CD4-positive, alpha-beta T cell treated with Interleukin-4 for 4 hours (primary cell): ENCODE data around the gene STK17B.

Experiments used
- DNase-seq: peaks from one replicate; pipeline ENCODE4 v3.0.0-alpha.2; 2020

STK17B gene

GRCh38 chr2:196153480-196153879 lies 17.9 kb downstream of the STK17B start:
- no peak for DNase-seq

GRCh38 chr2:196149948-196150347 lies 21.4 kb downstream of the STK17B start:
- DNase-seq: no peak

- no peak for DNase-seq
These were observed 22.6 kb downstream of the STK17B start for GRCh38 chr2:196148736-196149135.

GRCh38 chr2:196145256-196145655 lies 26.1 kb downstream of the STK17B start:
- no peak for DNase-seq

GRCh38 chr2:196144513-196145126 lies 26.8 kb downstream of the STK17B start:
- no peak for DNase-seq

- no peak for DNase-seq
These were observed 27.6 kb downstream of the STK17B start for GRCh38 chr2:196143730-196144131.

- no peak for DNase-seq
These were observed 28.6 kb downstream of the STK17B start for GRCh38 chr2:196142825-196143224.

- DNase-seq: no peak
These were observed 31.2 kb downstream of the STK17B start for GRCh38 chr2:196140213-196140612.

- DNase-seq: no peak
These were observed 34.1 kb downstream of the STK17B start for GRCh38 chr2:196137271-196137670.

GRCh38 chr2:196136151-196136550 lies 35.2 kb downstream of the STK17B start:
- DNase-seq: no peak

GRCh38 chr2:196131949-196132925 lies 39.1 kb downstream of the STK17B start:
- peak; percentile 65 for DNase-seq

- DNase-seq: peak; percentile 75
These were observed 39.9 kb downstream of the STK17B start for GRCh38 chr2:196131384-196131937.

GRCh38 chr2:196130039-196130825 lies 41.1 kb downstream of the STK17B start:
- no peak for DNase-seq

- no peak for DNase-seq
These were observed 42.6 kb downstream of the STK17B start for GRCh38 chr2:196128749-196129148.

- no peak for DNase-seq
These were observed 45.8 kb downstream of the STK17B start for GRCh38 chr2:196125596-196125995.

- DNase-seq: no peak
These were observed 47.6 kb downstream of the STK17B start for GRCh38 chr2:196123679-196124373.

- no peak for DNase-seq
These were observed 51.5 kb downstream of the STK17B start for GRCh38 chr2:196119926-196120325.

- DNase-seq: no peak
These were observed 54.1 kb downstream of the STK17B start for GRCh38 chr2:196117214-196117705.

GRCh38 chr2:196113061-196113974 lies 58.1 kb downstream of the STK17B start:
- no peak for DNase-seq

GRCh38 chr2:196112418-196113034 lies 58.9 kb downstream of the STK17B start:
- no peak for DNase-seq

- DNase-seq: no peak
These were observed 62.8 kb downstream of the STK17B start for GRCh38 chr2:196108604-196109003.
